WTC11 (cell line): ENCODE measurements around the gene TRMU. TPM values are rescaled to one million over a fixed set of nuclear protein-coding genes. Genes with fewer than 3 reads are reported as not detected.

Experiments used
- ATAC-seq: fragments of 200-7000 bp; cut with Tn5 transposase; 2 replicates; pipeline ENCODE4 v1.10.0; 2021; ENCODE audit warnings: mild to moderate bottlenecking, moderate library complexity
- CTCF ChIA-PET: fragments of 300-600 bp; sonication (Branson Sonifier 250); formaldehyde crosslinking; loops from one replicate; lab custom pipeline; 2021; ENCODE audit warnings: antibody characterized with exemption; lab: Charles Lee
- POLR2A ChIA-PET: fragments of 350-600 bp; sonication (Branson Sonifier 250); formaldehyde crosslinking; loops from one replicate; lab custom pipeline; 2021; ENCODE audit warnings: antibody characterized with exemption; lab: Charles Lee
- DNase-seq: peaks from one replicate; pipeline ENCODE4 v3.0.0; 2021; ENCODE audit warnings: low spot score
- H3K27ac Mint-ChIP-seq: 2 replicates; pipeline ENCODE4 v1.8.0; 2021; ENCODE audit warnings: mixed read lengths
- H3K27me3 Mint-ChIP-seq: 2 replicates; pipeline ENCODE4 v1.8.0; 2021; ENCODE audit warnings: low read depth, mild to moderate bottlenecking, moderate library complexity, mixed read lengths
- H3K36me3 Mint-ChIP-seq: 2 replicates; pipeline ENCODE4 v1.8.0; 2021; ENCODE audit warnings: mixed read lengths
- H3K4me1 Mint-ChIP-seq: 2 replicates; pipeline ENCODE4 v1.8.0; 2022; ENCODE audit warnings: mixed read lengths
- H3K4me3 Mint-ChIP-seq: 2 replicates; pipeline ENCODE4 v1.8.0; 2021; ENCODE audit warnings: mild to moderate bottlenecking, moderate library complexity, mixed read lengths
- H3K9me3 Mint-ChIP-seq: 2 replicates; pipeline ENCODE4 v1.8.0; 2021; ENCODE audit warnings: mixed read lengths
- CREB1 ChIP-seq: sonication (generic); formaldehyde crosslinking; IDR thresholded peaks from 2 replicates; pipeline ENCODE4 v1.8.0; 2023; ENCODE audit warnings: mild to moderate bottlenecking, missing genetic modification reagents
- FOXJ3 ChIP-seq: sonication (generic); formaldehyde crosslinking; IDR thresholded peaks from 2 replicates; pipeline ENCODE4 v1.9.0; 2021; ENCODE audit warnings: missing genetic modification reagents, mild to moderate bottlenecking, borderline replicate concordance
- FOXP1 ChIP-seq: sonication (generic); formaldehyde crosslinking; IDR thresholded peaks from 2 replicates; pipeline ENCODE4 v1.8.0; 2022; ENCODE audit warnings: missing genetic modification reagents, mild to moderate bottlenecking, moderate library complexity, borderline replicate concordance
- GTF2I ChIP-seq: fragments of 250-450 bp; sonication (Bioruptor Pico); conservative IDR thresholded peaks from 2 replicates; pipeline ENCODE4 v1.4.0; 2021; ENCODE audit warnings: mild to moderate bottlenecking
- NR1H2 ChIP-seq: sonication (generic); formaldehyde crosslinking; IDR thresholded peaks from 2 replicates; pipeline ENCODE4 v1.9.0; 2021; ENCODE audit warnings: mild to moderate bottlenecking, moderate library complexity, missing genetic modification reagents
- RORB ChIP-seq: fragments of 250-450 bp; sonication (Bioruptor Pico); IDR thresholded peaks from 2 replicates; pipeline ENCODE4 v1.9.0; 2021; ENCODE audit warnings: mild to moderate bottlenecking
- SOX15 ChIP-seq: fragments of 250-450 bp; sonication (Bioruptor Pico); IDR thresholded peaks from 2 replicates; pipeline ENCODE4 v1.9.0; 2021; ENCODE audit warnings: mild to moderate bottlenecking
- TEAD4 ChIP-seq: sonication (generic); formaldehyde crosslinking; IDR thresholded peaks from 2 replicates; pipeline ENCODE4 v1.8.0; 2022; ENCODE audit warnings: mild to moderate bottlenecking, missing genetic modification reagents
- ZNF317 ChIP-seq: sonication (generic); formaldehyde crosslinking; IDR thresholded peaks from 2 replicates; pipeline ENCODE4 v1.8.1; 2023; ENCODE audit warnings: low read depth, mild to moderate bottlenecking, moderate library complexity, missing genetic modification reagents, borderline replicate concordance
- total RNA-seq: library from RNA; stranded (reverse); gene quantifications from 3 replicates; pipeline ENCODE4 v1.2.3, GENCODE V29; 2021
- TF ChIP-seq, protein P1 (sequence below): sonication (generic); formaldehyde crosslinking; IDR thresholded peaks from 2 replicates; pipeline ENCODE4 v1.8.1; 2023; ENCODE audit warnings: mild to moderate bottlenecking, moderate library complexity, missing genetic modification reagents
- TF ChIP-seq, protein P2 (sequence below): sonication (generic); formaldehyde crosslinking; IDR thresholded peaks from 2 replicates; pipeline ENCODE4 v1.8.0; 2023; ENCODE audit warnings: missing genetic modification reagents, mild to moderate bottlenecking, borderline replicate concordance
- TF ChIP-seq, protein P3 (sequence below): sonication (generic); formaldehyde crosslinking; IDR thresholded peaks from 2 replicates; pipeline ENCODE4 v1.8.1; 2023; ENCODE audit warnings: mild to moderate bottlenecking, missing genetic modification reagents
- TF ChIP-seq, protein P4 (sequence below): fragments of 250-450 bp; sonication (Bioruptor Pico); conservative IDR thresholded peaks from 2 replicates; pipeline ENCODE4 v1.9.0; 2021; ENCODE audit warnings: mild to moderate bottlenecking
- TF ChIP-seq, protein P5 (sequence below): fragments of 250-450 bp; sonication (Bioruptor Pico); IDR thresholded peaks from 2 replicates; pipeline ENCODE4 v2.1.2; 2022; ENCODE audit warnings: mild to moderate bottlenecking, moderate library complexity
- TF ChIP-seq, protein P6 (sequence below): sonication (generic); formaldehyde crosslinking; IDR thresholded peaks from 2 replicates; pipeline ENCODE4 v1.8.0; 2022; ENCODE audit warnings: mild to moderate bottlenecking, missing genetic modification reagents
- TF ChIP-seq, protein P7 (sequence below): sonication (generic); formaldehyde crosslinking; IDR thresholded peaks from 2 replicates; pipeline ENCODE4 v1.8.1; 2022; ENCODE audit warnings: missing genetic modification reagents, borderline replicate concordance
- TF ChIP-seq, protein P8 (sequence below): sonication (generic); formaldehyde crosslinking; IDR thresholded peaks from 2 replicates; pipeline ENCODE4 v1.8.1; 2022; ENCODE audit warnings: mild to moderate bottlenecking, moderate library complexity, missing genetic modification reagents

TRMU gene
- total RNA-seq, 1 experiment from 2014 or later: 103 TPM

DNA sequence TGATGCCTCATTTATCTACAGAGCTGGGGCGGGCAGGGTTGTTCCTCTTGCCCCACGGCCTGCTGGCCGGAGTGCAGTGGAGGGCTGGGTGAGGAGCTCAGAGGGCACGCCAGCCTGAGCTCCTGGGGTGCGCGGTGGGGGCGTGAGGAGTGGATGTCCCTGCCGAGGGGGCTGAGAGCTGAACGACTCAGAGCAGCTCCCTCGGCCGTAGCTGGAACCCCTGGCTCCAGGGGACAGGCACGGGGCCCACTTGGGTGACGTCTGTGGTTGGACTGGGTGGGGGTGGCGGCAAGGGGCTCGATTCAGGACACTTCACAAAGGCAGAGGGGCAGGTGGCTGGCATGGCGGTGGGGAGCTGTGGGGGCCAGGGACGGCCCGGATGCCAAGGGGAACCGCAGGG lies 62.4 kb downstream of the TRMU start (continued):
- TF ChIP-seq FOXP1 (CRISPR knock-in tag): no peak
- TF ChIP-seq, protein P1, sequence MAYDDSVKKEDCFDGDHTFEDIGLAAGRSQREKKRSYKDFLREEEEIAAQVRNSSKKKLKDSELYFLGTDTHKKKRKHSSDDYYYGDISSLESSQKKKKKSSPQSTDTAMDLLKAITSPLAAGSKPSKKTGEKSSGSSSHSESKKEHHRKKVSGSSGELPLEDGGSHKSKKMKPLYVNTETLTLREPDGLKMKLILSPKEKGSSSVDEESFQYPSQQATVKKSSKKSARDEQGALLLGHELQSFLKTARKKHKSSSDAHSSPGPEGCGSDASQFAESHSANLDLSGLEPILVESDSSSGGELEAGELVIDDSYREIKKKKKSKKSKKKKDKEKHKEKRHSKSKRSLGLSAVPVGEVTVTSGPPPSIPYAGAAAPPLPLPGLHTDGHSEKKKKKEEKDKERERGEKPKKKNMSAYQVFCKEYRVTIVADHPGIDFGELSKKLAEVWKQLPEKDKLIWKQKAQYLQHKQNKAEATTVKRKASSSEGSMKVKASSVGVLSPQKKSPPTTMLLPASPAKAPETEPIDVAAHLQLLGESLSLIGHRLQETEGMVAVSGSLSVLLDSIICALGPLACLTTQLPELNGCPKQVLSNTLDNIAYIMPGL: no peak

DNA sequence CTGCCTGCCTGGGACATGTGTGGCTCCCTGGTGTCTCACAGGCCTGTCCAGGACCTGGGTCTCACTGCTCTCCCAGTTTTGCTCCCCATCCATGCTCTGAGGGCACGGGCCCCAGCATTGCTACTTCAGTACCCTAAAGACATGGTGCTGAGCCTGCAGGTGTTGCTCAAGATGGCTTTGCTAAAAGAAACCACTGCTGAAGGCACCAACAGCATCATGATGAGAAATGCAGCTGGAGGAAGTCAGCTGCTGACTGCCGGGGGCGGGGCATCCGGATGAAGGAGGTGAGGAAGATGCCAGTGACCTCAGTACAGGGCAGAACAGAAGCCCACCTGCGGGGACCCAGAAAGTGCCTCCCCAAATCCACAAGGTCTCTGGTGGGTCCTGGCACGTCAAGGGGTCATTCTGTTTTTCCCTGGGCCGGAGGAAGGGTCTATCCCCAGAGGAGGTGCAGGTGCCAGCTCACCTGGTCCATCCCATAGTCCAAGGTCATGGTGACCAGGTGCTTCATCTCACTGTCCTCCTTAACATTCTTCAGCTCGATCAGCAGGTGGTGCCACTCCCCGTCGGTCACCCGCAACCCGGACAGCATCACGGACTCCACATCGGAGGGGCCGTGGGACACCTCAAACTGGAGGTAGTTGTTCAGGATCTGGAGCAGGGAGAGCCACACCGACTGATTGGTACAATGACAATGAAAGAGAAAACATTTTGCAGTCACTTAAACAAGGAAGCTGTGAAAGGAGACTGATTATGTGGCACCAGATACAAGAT lies 63.9 kb downstream of the TRMU start:
- no peak for DNase-seq
- Mint-ChIP-seq H3K4me3 (no peak overlapping the region), H3K9me3 (no peaks in the 10 kb centered on the region), H3K27me3 (no peaks in the 10 kb centered on the region), H3K36me3 (no peaks in the 10 kb centered on the region), H3K27ac (no peak overlapping the region), H3K4me1 (no peaks in the 10 kb centered on the region)
- ATAC-seq: no peak
- CTCF ChIA-PET: interaction anchor here (2.7 to 6.0 kb wide), 2 partner anchors 32 to 164 kb away, joined by 8 to 39 read pairs; no protein-coding TSS in a partner anchor
- POLR2A ChIA-PET: no interaction called here
- no peak for TF ChIP-seq RORB (CRISPR knock-in tag)
- no peak for TF ChIP-seq ZNF317
- TF ChIP-seq, protein P2, sequence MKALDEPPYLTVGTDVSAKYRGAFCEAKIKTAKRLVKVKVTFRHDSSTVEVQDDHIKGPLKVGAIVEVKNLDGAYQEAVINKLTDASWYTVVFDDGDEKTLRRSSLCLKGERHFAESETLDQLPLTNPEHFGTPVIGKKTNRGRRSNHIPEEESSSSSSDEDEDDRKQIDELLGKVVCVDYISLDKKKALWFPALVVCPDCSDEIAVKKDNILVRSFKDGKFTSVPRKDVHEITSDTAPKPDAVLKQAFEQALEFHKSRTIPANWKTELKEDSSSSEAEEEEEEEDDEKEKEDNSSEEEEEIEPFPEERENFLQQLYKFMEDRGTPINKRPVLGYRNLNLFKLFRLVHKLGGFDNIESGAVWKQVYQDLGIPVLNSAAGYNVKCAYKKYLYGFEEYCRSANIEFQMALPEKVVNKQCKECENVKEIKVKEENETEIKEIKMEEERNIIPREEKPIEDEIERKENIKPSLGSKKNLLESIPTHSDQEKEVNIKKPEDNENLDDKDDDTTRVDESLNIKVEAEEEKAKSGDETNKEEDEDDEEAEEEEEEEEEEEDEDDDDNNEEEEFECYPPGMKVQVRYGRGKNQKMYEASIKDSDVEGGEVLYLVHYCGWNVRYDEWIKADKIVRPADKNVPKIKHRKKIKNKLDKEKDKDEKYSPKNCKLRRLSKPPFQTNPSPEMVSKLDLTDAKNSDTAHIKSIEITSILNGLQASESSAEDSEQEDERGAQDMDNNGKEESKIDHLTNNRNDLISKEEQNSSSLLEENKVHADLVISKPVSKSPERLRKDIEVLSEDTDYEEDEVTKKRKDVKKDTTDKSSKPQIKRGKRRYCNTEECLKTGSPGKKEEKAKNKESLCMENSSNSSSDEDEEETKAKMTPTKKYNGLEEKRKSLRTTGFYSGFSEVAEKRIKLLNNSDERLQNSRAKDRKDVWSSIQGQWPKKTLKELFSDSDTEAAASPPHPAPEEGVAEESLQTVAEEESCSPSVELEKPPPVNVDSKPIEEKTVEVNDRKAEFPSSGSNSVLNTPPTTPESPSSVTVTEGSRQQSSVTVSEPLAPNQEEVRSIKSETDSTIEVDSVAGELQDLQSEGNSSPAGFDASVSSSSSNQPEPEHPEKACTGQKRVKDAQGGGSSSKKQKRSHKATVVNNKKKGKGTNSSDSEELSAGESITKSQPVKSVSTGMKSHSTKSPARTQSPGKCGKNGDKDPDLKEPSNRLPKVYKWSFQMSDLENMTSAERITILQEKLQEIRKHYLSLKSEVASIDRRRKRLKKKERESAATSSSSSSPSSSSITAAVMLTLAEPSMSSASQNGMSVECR (CRISPR knock-in tag): no peak
- no peak for TF ChIP-seq NR1H2 (CRISPR knock-in tag)
- TF ChIP-seq FOXJ3 (CRISPR knock-in tag): no peak
- no peak for TF ChIP-seq GTF2I (CRISPR knock-in tag)
- no peak for TF ChIP-seq CREB1 (CRISPR knock-in tag)
- TF ChIP-seq, protein P3, sequence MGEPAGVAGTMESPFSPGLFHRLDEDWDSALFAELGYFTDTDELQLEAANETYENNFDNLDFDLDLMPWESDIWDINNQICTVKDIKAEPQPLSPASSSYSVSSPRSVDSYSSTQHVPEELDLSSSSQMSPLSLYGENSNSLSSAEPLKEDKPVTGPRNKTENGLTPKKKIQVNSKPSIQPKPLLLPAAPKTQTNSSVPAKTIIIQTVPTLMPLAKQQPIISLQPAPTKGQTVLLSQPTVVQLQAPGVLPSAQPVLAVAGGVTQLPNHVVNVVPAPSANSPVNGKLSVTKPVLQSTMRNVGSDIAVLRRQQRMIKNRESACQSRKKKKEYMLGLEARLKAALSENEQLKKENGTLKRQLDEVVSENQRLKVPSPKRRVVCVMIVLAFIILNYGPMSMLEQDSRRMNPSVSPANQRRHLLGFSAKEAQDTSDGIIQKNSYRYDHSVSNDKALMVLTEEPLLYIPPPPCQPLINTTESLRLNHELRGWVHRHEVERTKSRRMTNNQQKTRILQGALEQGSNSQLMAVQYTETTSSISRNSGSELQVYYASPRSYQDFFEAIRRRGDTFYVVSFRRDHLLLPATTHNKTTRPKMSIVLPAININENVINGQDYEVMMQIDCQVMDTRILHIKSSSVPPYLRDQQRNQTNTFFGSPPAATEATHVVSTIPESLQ (CRISPR knock-in tag): no peak
- TF ChIP-seq, protein P4, sequence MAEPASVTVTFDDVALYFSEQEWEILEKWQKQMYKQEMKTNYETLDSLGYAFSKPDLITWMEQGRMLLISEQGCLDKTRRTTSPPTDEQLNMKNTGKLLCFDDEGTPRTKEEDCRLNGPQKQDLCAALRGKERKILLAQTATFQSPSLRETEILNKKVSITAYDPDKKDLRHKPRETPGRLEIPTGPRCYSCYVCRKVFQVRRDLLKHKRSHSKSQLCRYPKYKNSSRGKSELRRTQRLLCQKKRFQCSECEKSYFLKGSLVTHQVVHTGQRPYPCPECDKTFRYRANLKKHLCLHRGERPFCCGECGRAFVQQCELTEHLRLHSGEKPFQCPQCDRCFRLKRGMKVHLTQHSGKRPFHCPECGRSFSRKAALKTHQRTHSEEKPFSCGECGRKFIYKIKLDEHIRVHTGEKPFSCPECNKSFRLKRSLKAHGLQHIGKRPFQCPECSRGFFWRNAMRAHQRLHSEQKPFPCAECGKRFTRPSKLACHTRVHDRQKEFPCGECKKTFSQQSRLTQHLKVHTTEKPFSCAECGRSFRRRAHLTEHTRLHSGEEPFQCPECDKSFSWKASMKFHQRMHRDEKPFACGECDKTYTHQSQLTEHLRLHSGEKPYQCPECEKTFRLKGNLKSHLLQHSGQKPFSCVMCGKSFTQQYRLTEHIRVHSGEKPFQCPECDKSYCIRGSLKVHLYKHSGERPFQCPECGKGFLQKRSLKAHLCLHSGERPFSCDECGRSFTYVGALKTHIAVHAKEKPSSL (CRISPR knock-in tag): no peak
- TF ChIP-seq, protein P5, sequence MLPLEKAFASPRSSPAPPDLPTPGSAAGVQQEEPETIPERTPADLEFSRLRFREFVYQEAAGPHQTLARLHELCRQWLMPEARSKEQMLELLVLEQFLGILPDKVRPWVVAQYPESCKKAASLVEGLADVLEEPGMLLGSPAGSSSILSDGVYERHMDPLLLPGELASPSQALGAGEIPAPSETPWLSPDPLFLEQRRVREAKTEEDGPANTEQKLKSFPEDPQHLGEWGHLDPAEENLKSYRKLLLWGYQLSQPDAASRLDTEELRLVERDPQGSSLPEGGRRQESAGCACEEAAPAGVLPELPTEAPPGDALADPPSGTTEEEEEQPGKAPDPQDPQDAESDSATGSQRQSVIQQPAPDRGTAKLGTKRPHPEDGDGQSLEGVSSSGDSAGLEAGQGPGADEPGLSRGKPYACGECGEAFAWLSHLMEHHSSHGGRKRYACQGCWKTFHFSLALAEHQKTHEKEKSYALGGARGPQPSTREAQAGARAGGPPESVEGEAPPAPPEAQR: no peak
- TF ChIP-seq SOX15 (CRISPR knock-in tag): no peak
- TF ChIP-seq, protein P6, sequence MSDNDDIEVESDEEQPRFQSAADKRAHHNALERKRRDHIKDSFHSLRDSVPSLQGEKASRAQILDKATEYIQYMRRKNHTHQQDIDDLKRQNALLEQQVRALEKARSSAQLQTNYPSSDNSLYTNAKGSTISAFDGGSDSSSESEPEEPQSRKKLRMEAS: no peak
- TF ChIP-seq, protein P7, sequence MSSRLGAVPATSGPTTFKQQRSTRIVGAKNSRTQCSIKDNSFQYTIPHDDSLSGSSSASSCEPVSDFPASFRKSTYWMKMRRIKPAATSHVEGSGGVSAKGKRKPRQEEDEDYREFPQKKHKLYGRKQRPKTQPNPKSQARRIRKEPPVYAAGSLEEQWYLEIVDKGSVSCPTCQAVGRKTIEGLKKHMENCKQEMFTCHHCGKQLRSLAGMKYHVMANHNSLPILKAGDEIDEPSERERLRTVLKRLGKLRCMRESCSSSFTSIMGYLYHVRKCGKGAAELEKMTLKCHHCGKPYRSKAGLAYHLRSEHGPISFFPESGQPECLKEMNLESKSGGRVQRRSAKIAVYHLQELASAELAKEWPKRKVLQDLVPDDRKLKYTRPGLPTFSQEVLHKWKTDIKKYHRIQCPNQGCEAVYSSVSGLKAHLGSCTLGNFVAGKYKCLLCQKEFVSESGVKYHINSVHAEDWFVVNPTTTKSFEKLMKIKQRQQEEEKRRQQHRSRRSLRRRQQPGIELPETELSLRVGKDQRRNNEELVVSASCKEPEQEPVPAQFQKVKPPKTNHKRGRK: no peak
- TF ChIP-seq, protein P8, sequence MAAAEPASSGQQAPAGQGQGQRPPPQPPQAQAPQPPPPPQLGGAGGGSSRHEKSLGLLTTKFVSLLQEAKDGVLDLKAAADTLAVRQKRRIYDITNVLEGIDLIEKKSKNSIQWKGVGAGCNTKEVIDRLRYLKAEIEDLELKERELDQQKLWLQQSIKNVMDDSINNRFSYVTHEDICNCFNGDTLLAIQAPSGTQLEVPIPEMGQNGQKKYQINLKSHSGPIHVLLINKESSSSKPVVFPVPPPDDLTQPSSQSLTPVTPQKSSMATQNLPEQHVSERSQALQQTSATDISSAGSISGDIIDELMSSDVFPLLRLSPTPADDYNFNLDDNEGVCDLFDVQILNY: no peak
- TF ChIP-seq TEAD4 (CRISPR knock-in tag): no peak
